ES-I3 (cell line): Measurements from ENCODE around the gene PZP.
"Not testable (repeated sequence)": the region's sequence is repeated elsewhere in the genome, so short reads cannot be mapped to it uniquely, and the experiment has no call there.

Source experiments
- H3K36me3 ChIP-seq: 2 replicates; pipeline ENCODE4 v1.6.1; 2013; ENCODE audit warnings: mild to moderate bottlenecking, low read length, control low read depth, moderate library complexity; ENCODE audit not compliant: insufficient read depth
- H3K4me1 ChIP-seq: 2 replicates; pipeline ENCODE4 v1.6.1; 2013; ENCODE audit warnings: mild to moderate bottlenecking, control low read depth, low read length; ENCODE audit not compliant: insufficient read depth
- H3K9ac ChIP-seq: 2 replicates; pipeline ENCODE4 v1.6.1; 2013; ENCODE audit warnings: low read depth, mild to moderate bottlenecking, low read length, moderate library complexity
- H3K9me3 ChIP-seq: 2 replicates; pipeline ENCODE4 v1.6.1; 2013; ENCODE audit warnings: mild to moderate bottlenecking, low read length, moderate library complexity; ENCODE audit not compliant: control insufficient read depth, insufficient read depth

Gene PZP

DNA sequence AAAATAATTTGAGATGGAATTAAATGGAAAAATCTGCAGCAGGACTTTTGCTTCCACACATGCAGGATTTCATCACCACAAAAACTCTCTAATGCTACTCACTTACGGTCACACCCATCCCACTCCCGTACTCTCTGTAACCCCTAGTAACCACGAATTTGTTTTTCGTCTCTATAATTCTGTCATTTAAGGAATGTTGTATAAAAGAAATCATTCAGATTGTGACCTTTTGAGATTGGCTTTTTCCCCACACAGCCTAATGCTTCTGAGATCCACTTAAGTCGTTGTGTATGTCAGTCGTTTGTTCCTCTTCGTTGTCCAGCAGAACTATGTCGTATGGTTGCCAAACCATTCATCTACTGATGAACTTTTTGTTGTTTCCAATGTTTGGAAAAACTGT, 19.8 kb upstream of the PZP start:
- H3K9ac ChIP-seq: no peak overlapping the region
- H3K36me3 ChIP-seq: no peaks in the 10 kb centered on the region
- H3K9me3 ChIP-seq: no peaks in the 10 kb centered on the region
- H3K4me1 ChIP-seq: no peaks in the 10 kb centered on the region

- Histone ChIP-seq H3K9me3 (no peaks in the 10 kb centered on the region), H3K9ac (no peak overlapping the region), H3K36me3 (no peaks in the 10 kb centered on the region), H3K4me1 (no peaks in the 10 kb centered on the region)
Measured at GRCh38 chr12:9223830-9224229, 15.6 kb upstream of the PZP start.

- no peaks in the 10 kb centered on the region for H3K4me1 ChIP-seq
- H3K9me3 ChIP-seq: no peaks in the 10 kb centered on the region
- no peak overlapping the region for H3K9ac ChIP-seq
- no peaks in the 10 kb centered on the region for H3K36me3 ChIP-seq
Measured at GRCh38 chr12:9221483-9221882, 13.3 kb upstream of the PZP start.

DNA sequence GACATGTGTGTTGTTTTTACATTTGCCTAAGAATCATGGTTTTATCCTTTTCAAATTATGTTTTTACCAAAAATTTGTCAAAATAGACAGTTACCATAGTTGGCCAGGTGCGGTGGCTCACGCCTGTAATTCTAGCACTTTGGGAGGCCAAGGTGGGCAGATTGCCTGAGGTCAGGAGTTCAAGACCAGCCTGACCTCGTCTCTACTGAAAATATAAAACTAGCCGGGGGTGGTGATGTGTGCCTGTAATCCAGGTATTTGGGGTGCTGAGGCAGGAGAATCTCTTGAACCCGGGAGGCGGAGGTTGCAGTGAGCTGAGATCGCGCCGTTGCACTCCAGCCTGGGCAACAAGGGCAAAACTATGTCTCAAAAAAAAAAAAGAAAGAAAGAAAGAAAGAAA, 12.8 kb upstream of the PZP start:
- H3K9ac ChIP-seq, H3K36me3 ChIP-seq, H3K4me1 ChIP-seq, H3K9me3 ChIP-seq: not testable (repeated sequence)

- no peaks in the 10 kb centered on the region for H3K36me3 ChIP-seq
- H3K9me3 ChIP-seq: no peaks in the 10 kb centered on the region
- H3K4me1 ChIP-seq: no peaks in the 10 kb centered on the region
- H3K9ac ChIP-seq: no peak overlapping the region
Measured at GRCh38 chr12:9214534-9214933, 6.3 kb upstream of the PZP start.

GRCh38 chr12:9211687-9212086, 3.5 kb upstream of the PZP start:
- H3K4me1 ChIP-seq: no peaks in the 10 kb centered on the region
- H3K9ac ChIP-seq: no peak overlapping the region
- no peaks in the 10 kb centered on the region for H3K36me3 ChIP-seq
- no peaks in the 10 kb centered on the region for H3K9me3 ChIP-seq

DNA sequence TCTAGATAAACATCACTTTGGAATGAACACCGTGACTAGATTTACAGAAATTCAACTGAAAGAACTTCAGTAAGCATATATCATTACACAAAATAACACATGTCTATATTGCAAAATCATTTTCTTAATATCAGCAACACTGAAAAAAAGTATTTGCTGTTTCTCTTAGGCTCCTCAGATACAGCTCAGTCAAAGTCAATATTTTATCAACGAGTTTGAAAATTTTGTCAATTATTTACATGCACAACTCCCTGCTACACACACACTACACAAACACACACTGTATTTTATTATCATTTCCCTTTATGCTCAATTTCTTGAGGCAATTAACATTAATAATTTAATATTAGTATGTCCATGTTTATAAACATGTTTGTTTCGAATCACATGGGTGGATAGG, 3.8 kb downstream of the PZP start:
- Histone ChIP-seq H3K9ac (no peak overlapping the region), H3K4me1 (no peaks in the 10 kb centered on the region), H3K36me3 (no peaks in the 10 kb centered on the region), H3K9me3 (no peaks in the 10 kb centered on the region)

GRCh38 chr12:9198012-9198411, 10.2 kb downstream of the PZP start:
- H3K9me3 ChIP-seq: no peaks in the 10 kb centered on the region
- H3K9ac ChIP-seq: no peak overlapping the region
- no peaks in the 10 kb centered on the region for H3K4me1 ChIP-seq
- H3K36me3 ChIP-seq: no peaks in the 10 kb centered on the region

DNA sequence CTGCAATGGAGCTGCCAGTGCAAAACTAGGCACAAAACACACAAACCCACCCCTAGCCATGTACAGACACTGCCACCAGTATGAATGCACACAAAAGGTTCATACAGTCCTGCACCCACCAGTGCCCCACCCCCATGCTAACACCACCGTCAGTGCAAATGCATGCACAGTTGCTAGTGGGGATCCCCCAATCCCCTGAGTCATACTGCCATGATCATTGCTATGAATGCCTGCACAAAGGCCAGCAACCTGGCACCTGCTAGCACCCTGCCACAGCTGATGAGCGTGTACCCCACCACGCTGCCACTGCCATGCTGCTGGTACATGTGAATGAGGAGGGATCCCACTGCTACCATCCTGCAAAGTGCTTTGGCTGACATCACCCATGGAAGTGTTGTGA, 23.9 kb downstream of the PZP start:
- H3K36me3 ChIP-seq: no peaks in the 10 kb centered on the region
- no peaks in the 10 kb centered on the region for H3K9me3 ChIP-seq
- H3K4me1 ChIP-seq: no peaks in the 10 kb centered on the region
- no peak overlapping the region for H3K9ac ChIP-seq

DNA sequence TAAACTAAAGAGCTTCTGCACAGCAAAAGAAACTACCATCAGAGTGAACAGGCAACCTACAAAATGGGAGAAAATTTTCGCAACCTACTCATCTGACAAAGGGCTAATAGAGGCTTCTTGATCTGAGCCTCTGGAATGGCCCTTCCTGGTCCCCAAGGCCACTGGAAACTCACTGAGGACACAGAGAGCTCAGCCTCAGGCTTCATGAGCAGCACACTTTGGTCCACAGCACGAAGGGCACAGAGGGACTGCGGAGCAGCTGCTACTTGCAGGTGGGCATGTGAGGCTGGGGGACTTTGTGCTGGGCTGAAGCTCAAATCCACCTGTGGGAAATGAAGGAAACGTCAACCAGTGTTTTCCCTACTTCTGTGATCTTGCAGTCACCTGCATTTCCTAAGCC, 27.4 kb downstream of the PZP start:
- no peaks in the 10 kb centered on the region for H3K9me3 ChIP-seq
- no peaks in the 10 kb centered on the region for H3K4me1 ChIP-seq
- H3K36me3 ChIP-seq: no peaks in the 10 kb centered on the region
- H3K9ac ChIP-seq: no peak overlapping the region

GRCh38 chr12:9179781-9180180, 28.4 kb downstream of the PZP start:
- no peaks in the 10 kb centered on the region for H3K4me1 ChIP-seq
- no peak overlapping the region for H3K9ac ChIP-seq

DNA sequence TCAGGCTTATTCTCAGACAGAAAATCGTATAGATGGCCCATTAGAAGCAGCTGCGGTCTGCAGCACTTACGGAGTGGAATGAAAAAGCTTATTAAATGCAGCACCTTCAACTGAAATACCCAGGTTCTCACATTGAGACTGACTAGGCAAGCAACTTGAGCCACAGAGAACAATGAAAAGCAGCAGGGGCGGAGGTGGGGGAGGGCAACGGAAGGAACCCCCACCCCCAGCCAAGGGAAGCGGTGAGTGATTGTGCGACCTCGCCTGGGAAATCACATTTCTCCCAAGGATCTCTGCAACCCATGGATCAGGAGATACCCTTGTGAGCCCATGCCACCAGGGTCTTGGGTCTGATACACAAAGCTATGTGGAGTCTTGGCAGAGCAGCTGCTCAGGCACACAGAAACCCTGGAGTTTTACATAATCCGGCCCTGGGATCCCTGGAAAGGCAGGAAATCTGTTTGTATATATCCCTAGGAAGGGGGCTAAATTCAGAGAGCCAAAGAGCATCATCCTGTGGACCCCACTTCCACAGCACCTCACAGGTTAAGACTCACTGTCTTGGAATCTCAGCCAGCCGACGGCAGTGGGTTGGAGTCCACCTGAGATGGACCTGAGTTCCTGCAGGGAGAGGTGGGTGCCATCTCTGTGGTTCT, 38.1 kb downstream of the PZP start:
- Histone ChIP-seq H3K36me3 (no peaks in the 10 kb centered on the region), H3K9me3 (no peaks in the 10 kb centered on the region; the same call in 1 of the 2 replicates), H3K4me1 (peaks cover 14% of the 10 kb centered on the region; the same call in 1 of the 2 replicates), H3K9ac (no peak overlapping the region)

More at GRCh38 chr12:9179781-9180180, 28.4 kb downstream of the PZP start:
- Histone ChIP-seq H3K9me3 (no peaks in the 10 kb centered on the region), H3K36me3 (no peaks in the 10 kb centered on the region)

- peaks cover 14% of the 10 kb centered on the region; the same call in 1 of the 2 replicates for H3K4me1 ChIP-seq
- H3K36me3 ChIP-seq, H3K9ac ChIP-seq, H3K9me3 ChIP-seq: not testable (repeated sequence)
Measured at GRCh38 chr12:9167345-9167744, 40.9 kb downstream of the PZP start.

GRCh38 chr12:9163392-9163791, 44.8 kb downstream of the PZP start:
- Histone ChIP-seq H3K4me1 (no peaks in the 10 kb centered on the region), H3K9ac (no peak overlapping the region), H3K36me3 (no peaks in the 10 kb centered on the region), H3K9me3 (no peaks in the 10 kb centered on the region)

GRCh38 chr12:9156119-9156518, 52.1 kb downstream of the PZP start:
- Histone ChIP-seq H3K9me3 (no peaks in the 10 kb centered on the region), H3K36me3 (no peaks in the 10 kb centered on the region), H3K9ac (no peak overlapping the region), H3K4me1 (no peaks in the 10 kb centered on the region)

GRCh38 chr12:9149372-9149771, 58.8 kb downstream of the PZP start:
- Histone ChIP-seq H3K36me3 (no peaks in the 10 kb centered on the region), H3K9ac (no peak overlapping the region), H3K4me1 (no peaks in the 10 kb centered on the region), H3K9me3 (no peaks in the 10 kb centered on the region)
